ENCODE data around the gene WASF3. TPM values are rescaled to one million over a fixed set of nuclear protein-coding genes. Genes with fewer than 3 reads are reported as not detected.

Gene WASF3
- total and polyA plus RNA-seq, 2 experiments from 2014 or later = 17.3 to 34.5 TPM

GRCh38 chr13:26685606-26686005 is 128.1 kb downstream of the WASF3 start:
- Histone ChIP-seq H3K4me3 (no peak overlapping the region), H3K27ac (no peak overlapping the region), H3K4me1 (ENCODE audit: low read depth) (no peaks in the 10 kb centered on the region), H3K9me3 (ENCODE audit: low read depth) (no peaks in the 10 kb centered on the region), H3K36me3 (peaks cover 50% of the 10 kb centered on the region), H3K27me3 (no peaks in the 10 kb centered on the region)
- TF ChIP-seq, protein P1, sequence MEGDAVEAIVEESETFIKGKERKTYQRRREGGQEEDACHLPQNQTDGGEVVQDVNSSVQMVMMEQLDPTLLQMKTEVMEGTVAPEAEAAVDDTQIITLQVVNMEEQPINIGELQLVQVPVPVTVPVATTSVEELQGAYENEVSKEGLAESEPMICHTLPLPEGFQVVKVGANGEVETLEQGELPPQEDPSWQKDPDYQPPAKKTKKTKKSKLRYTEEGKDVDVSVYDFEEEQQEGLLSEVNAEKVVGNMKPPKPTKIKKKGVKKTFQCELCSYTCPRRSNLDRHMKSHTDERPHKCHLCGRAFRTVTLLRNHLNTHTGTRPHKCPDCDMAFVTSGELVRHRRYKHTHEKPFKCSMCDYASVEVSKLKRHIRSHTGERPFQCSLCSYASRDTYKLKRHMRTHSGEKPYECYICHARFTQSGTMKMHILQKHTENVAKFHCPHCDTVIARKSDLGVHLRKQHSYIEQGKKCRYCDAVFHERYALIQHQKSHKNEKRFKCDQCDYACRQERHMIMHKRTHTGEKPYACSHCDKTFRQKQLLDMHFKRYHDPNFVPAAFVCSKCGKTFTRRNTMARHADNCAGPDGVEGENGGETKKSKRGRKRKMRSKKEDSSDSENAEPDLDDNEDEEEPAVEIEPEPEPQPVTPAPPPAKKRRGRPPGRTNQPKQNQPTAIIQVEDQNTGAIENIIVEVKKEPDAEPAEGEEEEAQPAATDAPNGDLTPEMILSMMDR (IDR thresholded peaks at IDR 0.05; ENCODE audit: low read depth, low read length) = no peak
- DNase-seq (ENCODE audit: low read depth in 1 of 2, low spot score in 1 of 2) = no peak

GRCh38 chr13:26686285-26686684 is 128.8 kb downstream of the WASF3 start:
- H3K36me3 ChIP-seq = peaks cover 47% of the 10 kb centered on the region
- TF ChIP-seq, protein P1 (IDR thresholded peaks at IDR 0.05; ENCODE audit: low read depth, low read length) = no peak
- H3K4me3 ChIP-seq = no peak overlapping the region
- H3K9me3 ChIP-seq (ENCODE audit: low read depth) = no peaks in the 10 kb centered on the region
- H3K4me1 ChIP-seq (ENCODE audit: low read depth) = no peaks in the 10 kb centered on the region
- H3K27me3 ChIP-seq = no peaks in the 10 kb centered on the region
- no peak for DNase-seq (ENCODE audit: low read depth in 1 of 2, low spot score in 1 of 2)
- H3K27ac ChIP-seq = no peak overlapping the region

GRCh38 chr13:26688286-26688685 is 130.8 kb downstream of the WASF3 start:
- TF ChIP-seq, protein P1 (IDR thresholded peaks at IDR 0.05; ENCODE audit: low read depth, low read length) = no peak
- no peaks in the 10 kb centered on the region for H3K4me1 ChIP-seq (ENCODE audit: low read depth)
- H3K9me3 ChIP-seq (ENCODE audit: low read depth) = no peaks in the 10 kb centered on the region
- no peak for DNase-seq (ENCODE audit: low read depth in 1 of 2, low spot score in 1 of 2)
- peaks cover 30% of the 10 kb centered on the region for H3K36me3 ChIP-seq
- H3K4me3 ChIP-seq = no peak overlapping the region
- no peak overlapping the region for H3K27ac ChIP-seq
- no peaks in the 10 kb centered on the region for H3K27me3 ChIP-seq

DNA sequence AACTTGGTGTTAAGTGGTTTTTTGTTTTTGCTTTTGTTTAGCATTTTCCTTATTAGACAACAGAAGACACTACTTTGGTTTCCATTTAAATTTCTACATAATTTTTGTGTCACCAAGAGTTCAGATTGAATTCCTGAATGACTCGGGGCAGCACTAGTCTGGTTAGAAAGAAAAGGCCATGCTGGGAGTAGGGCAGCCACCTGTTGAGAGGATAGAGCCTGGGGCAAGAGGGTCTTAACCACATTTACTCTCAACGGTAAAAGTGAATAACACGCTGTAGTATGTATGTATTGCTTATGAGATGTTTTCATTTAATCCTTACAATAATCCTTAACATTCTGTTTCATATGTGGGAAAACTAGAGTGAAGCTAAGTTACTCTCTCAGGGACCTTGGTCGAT is 131.5 kb downstream of the WASF3 start:
- Histone ChIP-seq H3K4me3 (no peak overlapping the region), H3K36me3 (peaks cover 27% of the 10 kb centered on the region), H3K9me3 (ENCODE audit: low read depth) (no peaks in the 10 kb centered on the region), H3K27ac (no peak overlapping the region), H3K27me3 (no peaks in the 10 kb centered on the region), H3K4me1 (ENCODE audit: low read depth) (no peaks in the 10 kb centered on the region)
- DNase-seq (ENCODE audit: low read depth in 1 of 2, low spot score in 1 of 2) = no peak
- TF ChIP-seq, protein P1 (IDR thresholded peaks at IDR 0.05; ENCODE audit: low read depth, low read length) = no peak

DNA sequence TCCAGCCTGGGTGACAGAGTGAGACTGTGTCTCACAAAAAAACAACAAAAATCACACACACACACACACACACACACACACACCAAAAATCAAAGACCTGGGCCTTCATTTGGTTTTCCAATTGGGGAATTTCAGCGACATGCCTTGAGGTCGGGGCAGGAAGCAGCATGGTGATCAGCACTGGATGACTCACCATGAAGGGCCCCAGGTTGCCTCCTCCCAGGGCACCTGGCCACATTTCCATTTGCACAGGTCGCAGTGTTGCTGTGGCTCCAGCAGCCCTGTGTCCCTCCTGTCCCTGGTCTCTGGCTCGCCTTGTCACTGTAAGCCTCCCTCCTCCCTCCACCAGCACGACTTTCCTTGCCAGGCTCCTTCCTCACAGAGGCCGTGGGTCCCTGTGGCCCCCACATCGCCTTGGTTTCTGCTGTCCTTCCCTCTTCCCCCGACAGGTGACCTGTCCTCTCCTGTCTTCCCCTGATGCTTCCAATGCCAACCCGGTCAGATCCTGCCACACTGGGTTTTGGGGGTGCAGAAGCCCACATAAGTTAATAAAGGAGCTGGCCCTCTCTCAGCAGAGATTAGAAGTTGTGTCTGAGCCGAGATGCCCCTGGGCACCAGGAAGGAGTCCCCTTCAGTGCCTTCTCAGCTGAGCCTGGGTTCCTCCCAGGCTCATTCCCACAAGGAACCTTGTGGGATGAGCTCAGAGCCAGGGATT is 136.4 kb downstream of the WASF3 start:
- H3K27me3 ChIP-seq = no peaks in the 10 kb centered on the region
- H3K4me1 ChIP-seq (ENCODE audit: low read depth) = no peaks in the 10 kb centered on the region
- no peak overlapping the region for H3K4me3 ChIP-seq
- no peaks in the 10 kb centered on the region for H3K9me3 ChIP-seq (ENCODE audit: low read depth)
- no peaks in the 10 kb centered on the region for H3K36me3 ChIP-seq
- DNase-seq (ENCODE audit: low read depth in 1 of 2, low spot score in 1 of 2) = no peak
- H3K27ac ChIP-seq = no peak overlapping the region
- TF ChIP-seq, protein P1 (IDR thresholded peaks at IDR 0.05; ENCODE audit: low read depth, low read length) = no peak
